UCSD-AML1 (cell line): ENCODE data around the gene EOMES.

ENCODE experiments used
- DNase-seq: peaks from one replicate; lab custom pipeline; 2025; ENCODE audit not compliant: unreplicated experiment; lab: John Stamatoyannopoulos, UW

Gene EOMES

DNA sequence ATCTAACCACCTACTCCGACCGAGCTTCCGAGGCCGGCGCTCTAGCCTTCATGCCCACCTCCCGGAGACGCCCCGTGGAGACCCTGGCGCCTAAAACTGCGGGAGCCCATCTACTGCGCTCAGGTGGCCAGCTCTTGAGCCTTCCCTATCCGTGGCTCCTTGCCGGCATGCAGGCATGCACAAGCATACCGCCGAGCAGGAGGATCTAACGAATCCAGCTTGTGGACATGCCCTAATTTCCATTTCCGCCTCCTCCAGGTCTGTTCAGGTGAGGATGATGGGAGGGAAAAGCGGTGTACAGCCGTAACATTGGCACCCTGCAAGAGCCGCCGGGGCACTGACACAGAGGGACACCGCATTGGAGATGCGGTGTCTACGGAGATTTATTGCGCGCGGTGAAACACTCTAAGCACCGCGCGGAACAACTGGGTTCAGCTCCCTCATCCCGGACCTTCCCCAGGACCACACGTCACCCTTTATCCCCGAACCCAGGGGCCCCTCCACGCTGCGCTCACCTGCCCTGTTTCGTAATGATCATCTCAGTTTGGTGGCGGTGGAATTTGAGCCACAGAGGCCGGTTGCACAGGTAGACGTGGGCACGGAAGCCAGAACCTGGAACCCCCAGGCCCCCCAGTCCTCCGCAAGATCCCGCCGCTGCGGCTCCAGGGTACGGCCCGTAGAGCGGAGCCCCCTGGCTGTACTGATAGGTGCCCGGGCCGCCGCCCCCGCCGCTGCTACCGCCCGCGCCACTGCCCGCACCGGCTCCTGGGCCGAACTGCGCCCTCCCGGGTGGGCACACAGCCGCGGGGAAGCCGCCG, 1.0 kb downstream of the EOMES start:
- no peak for DNase-seq

DNA sequence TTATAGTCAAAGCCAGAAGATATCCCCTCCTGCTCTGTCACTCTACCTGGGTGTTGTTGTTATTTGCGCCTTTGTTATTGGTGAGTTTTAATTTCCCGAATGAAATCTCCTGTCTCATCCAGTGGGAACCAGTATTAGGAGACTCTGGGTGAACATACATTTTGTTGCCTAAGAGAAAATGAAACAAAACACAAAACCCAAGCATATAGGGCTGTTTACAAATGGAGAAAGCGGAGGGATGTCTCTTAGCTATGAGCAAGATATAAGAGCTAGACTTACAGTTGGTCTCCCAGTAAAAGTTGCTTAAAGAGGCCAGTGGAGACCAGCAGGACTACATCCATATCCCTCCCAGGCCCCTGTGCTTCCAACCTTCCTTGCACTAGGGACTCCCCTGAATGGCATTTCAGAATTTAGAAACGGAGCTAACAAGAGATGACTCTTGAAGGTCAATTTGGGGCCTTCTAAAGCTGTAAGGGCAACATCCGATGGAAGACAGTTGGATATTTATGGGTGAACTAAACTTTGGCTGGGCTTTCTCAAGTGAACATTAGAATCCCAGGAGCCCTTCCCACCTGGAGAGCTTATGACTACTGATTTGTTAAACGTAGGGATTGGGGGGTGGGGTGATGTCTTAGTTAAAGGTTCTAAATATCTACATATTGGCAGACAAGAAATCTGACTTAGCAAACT, 2.7 kb downstream of the EOMES start:
- DNase-seq, result no peak

DNA sequence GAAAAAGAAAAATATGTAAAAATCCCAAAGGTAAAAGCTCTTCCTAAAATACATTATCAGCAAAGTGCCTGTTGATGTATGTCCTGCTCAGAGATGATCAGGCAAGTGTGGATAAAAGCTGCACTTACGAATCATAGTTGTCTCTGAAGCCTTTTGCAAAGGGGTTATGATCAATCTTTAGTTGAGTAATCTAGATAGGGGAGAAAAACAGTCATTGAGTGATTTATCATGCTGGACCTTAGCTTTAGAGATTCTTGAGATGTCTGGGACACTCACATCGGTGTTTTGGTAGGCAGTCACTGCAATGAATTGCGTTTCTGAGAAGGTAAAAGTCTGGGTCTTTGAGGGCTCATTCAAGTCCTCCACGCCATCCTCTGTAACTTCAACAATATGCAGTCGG, 3.7 kb downstream of the EOMES start:
- DNase-seq, result no peak

DNA sequence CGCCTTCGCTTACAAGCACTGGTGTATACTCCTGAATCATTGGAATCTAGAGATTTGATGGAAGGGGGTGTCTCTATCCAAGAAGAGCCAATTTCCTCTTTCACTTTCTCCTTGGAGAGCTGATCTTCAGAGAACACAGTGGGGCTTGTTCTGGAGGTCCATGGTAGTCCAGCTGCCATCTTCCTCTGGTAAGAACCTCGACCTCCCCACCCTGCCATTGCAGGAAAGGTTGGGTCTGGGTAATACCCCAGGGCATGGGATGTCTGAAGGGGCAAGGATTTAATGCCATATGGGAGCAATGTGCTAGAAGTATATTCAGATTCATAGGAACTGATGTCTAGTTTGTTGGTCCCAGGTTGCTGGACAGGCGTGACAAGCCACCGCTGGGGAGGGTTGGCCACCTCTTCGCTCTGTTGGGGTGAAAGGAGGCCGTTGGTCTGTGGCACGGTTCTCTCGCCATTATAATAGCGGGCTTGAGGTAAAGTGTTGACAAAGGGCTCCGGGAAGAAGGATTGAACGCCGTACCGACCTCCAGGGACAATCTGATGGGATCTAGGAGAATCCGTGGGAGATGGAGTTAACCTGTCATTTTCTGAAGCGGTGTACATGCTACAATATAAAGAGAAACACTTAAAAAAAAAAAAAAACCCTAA, 4.8 kb downstream of the EOMES start:
- no peak for DNase-seq

DNA sequence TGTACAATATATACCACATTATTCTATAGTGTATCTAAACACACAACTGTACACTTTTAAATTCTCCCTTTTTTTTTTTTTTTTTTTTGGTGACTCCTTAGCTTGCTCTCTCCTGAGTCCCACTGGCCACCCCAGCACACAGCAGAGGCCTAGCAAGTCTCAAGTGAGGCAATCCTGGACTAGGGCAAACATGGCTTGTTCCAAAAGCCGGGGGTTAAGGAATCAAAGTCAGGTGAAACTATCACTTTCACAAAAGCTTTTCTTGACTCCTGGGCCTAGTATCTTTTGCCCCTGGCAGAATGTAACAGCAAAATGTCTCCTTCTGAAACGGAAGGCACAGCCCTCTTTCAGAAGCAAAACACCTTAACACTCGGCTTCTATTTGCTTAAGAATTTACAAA, 5.8 kb downstream of the EOMES start:
- DNase-seq, result no peak

DNA sequence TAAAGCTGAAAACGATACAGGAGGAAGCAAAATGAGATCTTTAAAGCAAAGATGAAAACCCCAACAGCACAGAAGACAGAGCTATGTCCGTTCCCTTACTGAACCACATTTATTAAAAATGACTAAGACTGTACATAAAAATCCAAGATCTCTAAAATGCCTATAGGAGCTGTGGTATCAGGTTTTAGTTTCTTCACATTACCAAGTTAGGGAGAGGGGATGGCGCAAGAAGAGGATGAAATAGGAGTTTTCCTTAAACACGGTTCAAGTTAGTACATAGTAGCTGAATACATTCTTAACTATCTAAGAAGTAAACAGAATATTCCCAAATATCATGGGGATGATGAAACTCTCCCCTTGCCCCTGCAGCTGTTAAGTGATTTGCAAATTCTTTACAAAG, 6.3 kb downstream of the EOMES start:
- no peak for DNase-seq

DNA sequence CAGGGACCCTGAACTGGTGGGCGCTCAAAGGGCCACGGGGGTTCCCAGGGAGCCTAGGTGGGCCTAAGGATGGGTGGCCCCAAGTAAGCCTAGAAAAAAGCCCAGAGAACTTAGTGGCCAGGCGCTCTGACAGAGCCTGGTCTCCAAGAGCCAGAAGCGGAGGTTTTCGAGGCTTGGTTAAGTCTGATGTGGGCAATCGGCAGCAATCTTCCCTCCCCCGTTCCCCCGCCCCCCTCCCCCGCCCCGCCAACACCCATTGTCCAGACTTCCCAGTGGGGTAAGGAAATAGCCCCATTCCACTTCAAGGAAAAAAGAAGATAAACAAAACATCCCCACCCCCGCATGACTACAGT, 6.7 kb downstream of the EOMES start:
- no peak for DNase-seq

DNA sequence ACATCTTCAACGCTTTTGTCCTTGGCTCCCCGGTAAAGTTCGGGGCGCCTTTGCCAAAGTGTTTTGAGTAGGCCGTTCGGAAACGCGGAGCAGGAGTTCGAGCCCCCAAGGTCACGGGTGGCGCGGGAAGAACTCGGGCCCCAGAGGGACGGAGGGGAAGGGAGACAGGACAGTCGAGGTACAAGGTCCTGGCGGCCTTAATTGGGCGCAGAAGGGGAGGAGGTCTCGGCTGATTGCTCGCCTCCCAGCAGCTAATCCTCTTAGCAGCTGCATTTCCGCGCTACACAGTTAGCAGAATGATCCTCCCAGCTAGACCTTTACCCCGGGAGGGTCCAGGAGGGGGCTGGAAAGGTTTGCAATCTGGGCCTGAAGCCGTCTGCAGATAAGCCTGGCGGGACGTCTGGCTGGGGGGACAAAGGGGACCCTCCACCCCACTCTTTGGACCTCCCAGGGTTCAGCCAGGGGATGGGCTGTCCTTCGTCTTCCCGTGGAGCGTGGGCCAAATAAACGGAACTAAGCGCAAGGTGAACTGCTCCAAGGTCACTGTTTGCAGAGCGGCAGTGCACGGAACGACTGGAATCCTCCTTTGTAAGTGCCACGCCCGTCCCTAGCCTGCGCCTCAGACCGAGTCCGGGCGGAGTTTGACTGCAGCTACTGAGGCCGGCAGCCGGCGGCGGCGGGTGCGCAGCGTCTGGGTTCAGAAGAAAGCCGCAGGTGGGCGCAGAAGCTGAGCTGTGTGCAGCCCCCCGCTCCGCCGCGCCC, 7.2 kb downstream of the EOMES start:
- no peak for DNase-seq

DNA sequence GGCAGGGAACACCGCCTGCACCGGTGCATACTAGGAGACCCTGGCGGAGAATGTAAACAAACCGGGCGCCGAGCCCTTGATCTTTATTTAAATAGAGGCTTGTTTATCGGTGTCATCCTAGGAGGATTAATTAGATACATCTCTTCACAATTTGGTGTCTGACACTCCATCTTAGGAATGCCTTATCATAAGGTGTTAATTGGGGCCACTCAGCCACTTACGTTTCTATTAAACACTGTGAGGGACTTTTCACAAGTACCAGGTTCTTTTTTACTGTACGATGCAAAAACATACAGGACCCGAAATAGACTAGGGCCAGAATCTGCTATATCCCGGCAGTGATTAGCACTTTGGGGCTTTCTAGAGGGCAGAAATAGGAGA, 8.0 kb downstream of the EOMES start:
- no peak for DNase-seq

DNA sequence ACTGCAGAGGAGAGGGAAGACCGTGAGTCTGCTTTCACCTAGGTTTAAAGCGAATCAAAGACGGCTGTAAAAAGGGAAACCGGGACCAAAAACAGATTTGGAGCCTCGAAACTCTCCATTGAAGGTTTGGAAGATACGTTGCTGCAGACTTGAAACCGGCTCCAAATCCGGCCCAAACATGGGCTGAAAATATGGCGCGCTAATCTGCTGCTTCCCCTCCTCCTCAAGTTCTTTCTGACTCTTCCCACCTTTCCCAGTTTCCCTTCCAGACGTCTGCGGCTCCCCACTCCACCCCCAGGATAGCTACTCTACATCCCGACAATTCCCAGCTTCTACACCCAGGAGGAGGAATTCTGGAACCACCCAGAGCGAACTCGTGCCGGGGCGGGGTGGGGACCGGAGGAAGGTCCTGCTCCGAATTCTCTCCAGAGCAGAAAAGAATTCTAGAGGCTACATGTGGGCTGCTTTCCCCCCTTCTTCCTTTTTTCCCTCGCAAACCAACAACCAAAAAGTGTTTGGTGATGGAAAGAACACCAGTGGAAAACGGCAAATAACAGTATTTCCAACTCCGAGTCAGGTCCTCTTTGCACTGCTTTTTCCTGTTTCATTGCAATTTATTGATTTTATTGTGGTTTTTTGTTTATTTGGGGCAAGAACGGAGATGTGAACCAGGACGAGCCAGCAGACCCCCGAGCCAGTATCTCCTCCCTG, 8.5 kb downstream of the EOMES start:
- no peak for DNase-seq

DNA sequence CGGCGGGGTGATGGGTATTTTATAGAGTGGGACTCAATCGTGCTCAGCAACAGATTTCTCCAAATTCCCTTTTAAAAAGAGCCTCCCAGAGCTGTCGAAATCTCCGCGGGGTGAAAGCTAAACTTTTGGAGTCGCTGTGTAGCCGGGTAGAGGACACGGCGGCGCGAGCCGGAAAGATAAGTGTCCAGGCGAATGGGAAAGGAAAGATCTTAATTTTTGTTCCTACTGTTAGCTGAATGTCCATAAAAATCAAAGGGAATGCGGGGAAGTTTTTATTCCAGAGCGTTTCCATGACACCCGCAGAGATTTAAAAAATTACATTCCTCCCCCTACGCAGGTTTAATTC, 9.1 kb downstream of the EOMES start:
- no peak for DNase-seq

DNA sequence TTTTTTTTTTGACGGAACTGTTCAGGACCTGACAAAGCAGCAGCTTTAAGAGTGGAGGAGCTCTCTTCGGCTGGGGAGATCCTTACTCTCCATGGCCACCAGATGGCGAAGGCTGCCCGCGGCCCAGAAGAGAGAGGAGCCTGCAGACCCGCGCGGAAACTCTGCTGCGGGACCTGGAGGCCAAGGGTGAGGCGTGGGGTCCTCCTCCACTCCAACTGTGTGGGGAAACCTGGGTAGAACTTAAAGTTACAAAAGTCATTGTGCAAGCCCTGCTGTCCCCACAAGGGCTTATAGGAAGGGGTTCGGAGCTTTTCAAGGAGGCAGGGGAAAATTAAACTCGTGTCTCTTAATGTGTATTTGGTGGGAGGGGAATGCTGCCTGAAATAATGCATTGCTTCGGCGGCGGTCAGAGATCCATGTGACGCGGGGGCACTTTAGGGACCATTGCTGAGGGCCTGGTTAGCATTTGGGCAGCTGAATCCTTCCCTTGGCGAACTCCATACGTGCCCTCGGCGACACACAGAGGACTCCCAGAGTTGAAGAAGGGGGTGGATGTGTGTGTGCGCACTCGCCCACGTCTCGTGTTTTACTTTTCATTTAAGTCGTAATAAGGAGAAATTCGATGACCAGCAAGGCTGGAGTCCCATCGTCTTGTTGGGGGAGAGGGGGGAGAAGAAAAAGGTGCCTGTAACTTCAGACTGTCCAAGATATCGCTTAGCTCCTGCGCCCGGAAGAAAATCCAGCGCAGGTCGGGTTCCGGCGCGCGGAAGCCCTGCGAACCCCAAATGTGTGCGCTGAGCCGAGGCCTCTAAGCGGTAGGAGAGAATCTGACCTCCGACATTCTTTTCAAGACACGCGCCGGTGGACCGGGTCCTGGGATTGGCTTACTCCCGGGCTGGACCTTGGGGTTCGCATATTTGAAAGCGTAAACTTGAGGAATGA, 9.7 kb downstream of the EOMES start:
- peak; percentile 71 for DNase-seq

DNA sequence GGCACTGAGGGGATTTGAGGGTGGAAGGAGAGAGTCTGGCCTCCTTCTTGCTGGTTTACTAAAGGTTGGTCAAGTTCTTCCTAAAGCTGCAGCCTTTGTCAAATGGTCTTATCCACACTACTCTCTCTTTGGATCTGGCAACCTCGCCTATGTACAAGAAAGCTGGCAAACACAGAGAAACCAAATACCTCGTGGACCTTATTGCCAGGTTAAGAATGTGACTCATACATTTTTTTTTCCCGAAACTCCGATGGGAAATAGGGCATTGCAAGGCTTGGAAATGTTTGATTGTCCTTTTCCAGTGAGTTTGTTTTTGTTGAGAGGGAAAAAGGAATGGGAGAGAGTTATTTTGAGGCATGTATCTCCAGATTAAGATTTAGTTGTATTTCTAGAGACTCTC, 13.9 kb downstream of the EOMES start:
- no peak for DNase-seq

DNA sequence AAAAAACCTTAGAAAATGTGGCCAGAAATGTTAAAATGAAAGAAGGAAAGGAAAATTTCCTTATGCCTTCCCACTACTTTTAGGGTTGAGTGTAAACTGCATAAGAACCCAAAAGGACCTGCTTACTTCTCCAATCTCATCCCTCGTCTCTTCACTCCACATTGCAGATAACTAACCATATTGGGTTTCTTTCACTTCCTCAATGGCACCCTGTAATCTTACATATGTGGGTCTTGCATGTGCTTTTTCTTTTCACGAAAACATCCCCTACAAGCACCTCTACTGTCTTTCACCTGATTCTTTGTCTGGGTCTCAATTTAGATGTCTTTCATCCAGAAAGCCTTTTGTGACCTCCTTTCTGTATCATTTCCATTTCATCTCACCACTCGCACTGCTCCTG, 23.1 kb downstream of the EOMES start:
- DNase-seq, result no peak

DNA sequence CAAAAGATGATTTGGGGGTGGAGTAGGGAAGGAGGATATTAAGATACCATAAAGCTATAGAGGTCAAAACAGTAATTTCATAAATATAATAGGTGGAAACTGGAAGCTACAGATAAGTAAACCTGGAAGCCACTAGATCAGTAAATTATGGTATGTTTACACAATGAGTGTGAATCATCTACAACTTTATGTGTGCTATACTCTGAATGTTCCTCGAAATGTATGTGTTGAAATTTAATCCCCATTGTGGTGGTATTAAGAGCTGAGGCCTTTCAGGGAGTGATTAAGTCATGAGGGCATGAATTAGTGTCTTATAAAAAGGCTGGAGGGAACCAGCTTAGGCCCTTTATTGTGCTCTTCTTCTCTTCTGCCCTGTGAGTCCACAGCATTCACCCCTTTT, 25.2 kb downstream of the EOMES start:
- DNase-seq, result no peak

DNA sequence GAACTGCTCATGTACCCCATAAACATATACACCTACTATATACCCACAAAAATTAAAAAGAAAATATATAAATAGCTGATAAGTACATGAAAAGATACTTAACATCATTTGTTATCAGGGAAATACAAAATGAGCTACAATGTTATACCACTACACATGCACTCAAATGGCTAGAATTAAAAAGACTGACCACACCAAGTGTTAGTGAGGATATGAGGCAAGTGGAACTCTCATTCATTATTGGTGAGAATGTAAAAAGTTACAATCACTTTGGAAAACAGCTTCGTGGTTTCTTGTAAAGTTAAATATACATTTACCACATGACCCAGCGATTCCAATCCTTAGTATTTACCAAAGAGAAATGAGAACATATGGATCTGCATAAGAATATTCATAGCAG, 26.5 kb downstream of the EOMES start:
- DNase-seq, result no peak

DNA sequence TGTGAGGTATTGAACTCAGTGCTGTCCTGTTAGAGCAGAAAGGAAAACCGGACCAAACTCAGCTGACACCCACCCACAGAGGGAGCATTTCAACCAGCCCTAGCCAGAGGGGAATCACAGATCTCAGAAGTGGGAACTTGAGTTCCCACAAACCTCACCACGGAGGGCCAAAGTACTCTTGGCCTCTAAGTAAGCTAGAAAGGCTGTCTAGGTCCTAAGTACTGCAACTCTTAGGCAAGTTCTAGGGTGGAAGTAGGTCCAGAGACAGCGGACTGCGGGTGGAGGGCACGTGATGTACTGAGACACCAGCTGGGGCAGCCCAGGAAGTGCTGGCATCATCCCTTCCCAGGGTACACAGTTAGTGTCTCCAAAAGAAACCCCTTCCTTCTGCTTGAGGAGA, 34.1 kb downstream of the EOMES start:
- no peak for DNase-seq

DNA sequence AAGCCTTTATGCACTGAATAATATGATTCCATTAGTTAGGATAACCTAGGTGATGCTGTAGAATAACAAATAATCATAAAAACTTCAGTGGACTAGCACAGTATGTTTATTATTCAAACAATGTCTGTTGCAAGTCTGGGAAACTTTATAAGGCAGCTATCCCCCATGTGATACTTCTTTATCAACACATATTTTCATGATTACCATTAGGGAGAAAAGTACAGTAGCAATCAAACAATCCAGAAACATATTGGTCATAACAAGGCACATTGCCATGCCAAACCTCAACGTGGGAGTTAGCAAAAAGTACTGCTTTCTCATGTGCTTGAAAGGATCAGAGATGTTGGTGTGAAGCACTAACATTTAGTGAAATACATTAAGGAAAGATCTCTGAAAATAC, 35.5 kb downstream of the EOMES start:
- no peak for DNase-seq

DNA sequence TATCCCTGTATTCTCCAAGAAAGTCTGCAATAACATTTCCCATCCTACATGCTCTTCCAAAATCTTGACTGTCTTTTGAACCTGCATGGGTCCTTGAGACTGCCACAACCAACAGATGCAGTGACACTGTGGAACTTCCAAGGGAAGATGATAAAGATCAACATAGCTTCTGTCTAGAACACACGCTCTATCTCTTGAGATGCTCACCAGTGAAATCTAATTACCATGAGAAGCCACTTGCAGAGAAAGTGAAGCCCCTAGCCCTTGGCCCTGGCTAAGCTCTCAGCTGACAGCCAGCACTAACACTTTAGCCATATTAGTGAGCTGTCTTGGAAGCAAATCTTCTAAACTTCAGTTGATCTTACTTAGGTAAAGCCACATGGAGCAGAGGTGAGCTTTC, 36.6 kb downstream of the EOMES start:
- no peak for DNase-seq

DNA sequence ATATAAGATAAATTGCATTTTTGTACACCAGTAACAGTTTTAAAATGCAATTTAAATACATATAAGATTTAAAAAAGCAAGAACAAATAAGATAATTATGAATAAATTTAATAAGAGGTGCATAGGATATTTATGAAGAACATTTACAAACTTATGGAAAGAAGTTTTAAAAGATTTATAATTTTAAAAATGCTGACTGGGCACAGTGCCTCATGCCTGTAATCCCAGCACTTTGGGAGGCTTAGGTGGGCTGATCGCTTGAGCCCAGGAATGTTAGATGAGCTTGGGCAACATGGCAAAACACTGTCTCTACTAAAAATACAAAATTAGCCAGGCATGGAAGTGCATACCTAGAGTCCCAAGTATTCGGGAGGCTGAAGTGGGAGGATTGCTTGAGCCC, 37.8 kb downstream of the EOMES start:
- DNase-seq, result no peak
